PC-3 (cell line): Measurements from ENCODE around the gene ATP1B2. TPM values are rescaled to one million over a fixed set of nuclear protein-coding genes. Genes with fewer than 3 reads are reported as not detected.

ENCODE experiments used
- ATAC-seq: fragments of 200-7000 bp; cut with Tn5 transposase; 2 replicates; pipeline ENCODE4 v1.9.1; 2020; ENCODE audit warnings: mild to moderate bottlenecking, moderate library complexity
- BruUV-seq: library from RNA; stranded (reverse); fragments of 400-500 nt; replicated peaks from 2 replicates; lab custom pipeline; 2021; lab: Mats Ljungman, UMichigan
- CTCF ChIA-PET: fragments of 300-600 bp; sonication (Branson Sonifier 250); formaldehyde crosslinking; loops from one replicate; lab custom pipeline; 2022; ENCODE audit warnings: antibody characterized with exemption; lab: Charles Lee
- POLR2A ChIA-PET: fragments of 300-600 bp; sonication (Branson Sonifier 250); formaldehyde crosslinking; loops from one replicate; lab custom pipeline; 2022; ENCODE audit warnings: antibody characterized with exemption; ENCODE audit not compliant: unreplicated experiment; lab: Charles Lee
- DNase-seq: peaks from one replicate; pipeline ENCODE4 v3.0.0-alpha.2; 2015
- H2AFZ ChIP-seq: fragments of 300-600 bp; sonication (generic); 2 replicates; pipeline ENCODE4 v1.6.0; 2016; ENCODE audit warnings: antibody characterized with exemption, low read length
- H3F3A ChIP-seq: fragments of 300-600 bp; sonication (generic); one replicate; pipeline ENCODE4 v1.6.0; 2017; ENCODE audit warnings: antibody characterized with exemption, low read length, control low read depth, mild to moderate bottlenecking; ENCODE audit not compliant: unreplicated experiment
- H3K27ac ChIP-seq: fragments of 300-600 bp; sonication (generic); 2 replicates; pipeline ENCODE4 v1.5.1; 2016; ENCODE audit warnings: mild to moderate bottlenecking, low read length
- H3K27me3 ChIP-seq: fragments of 300-600 bp; sonication (generic); 2 replicates; pipeline ENCODE4 v1.6.1; 2016; ENCODE audit warnings: low read length, mixed read lengths
- H3K36me3 ChIP-seq: fragments of 300-600 bp; sonication (generic); 2 replicates; pipeline ENCODE4 v1.6.1; 2016; ENCODE audit warnings: low read depth, mixed run types, low read length, mixed read lengths
- H3K4me1 ChIP-seq: fragments of 300-600 bp; sonication (generic); 2 replicates; pipeline ENCODE4 v1.5.1; 2016; ENCODE audit warnings: low read length; ENCODE audit not compliant: insufficient read depth
- H3K4me2 ChIP-seq: fragments of 300-600 bp; sonication (generic); 2 replicates; pipeline ENCODE4 v1.6.0; 2016; ENCODE audit warnings: low read length
- H3K4me3 ChIP-seq: fragments of 300-600 bp; sonication (generic); 2 replicates; pipeline ENCODE4 v1.5.1; 2016; ENCODE audit warnings: mild to moderate bottlenecking, low read length, mixed read lengths
- H3K79me2 ChIP-seq: fragments of 300-600 bp; sonication (generic); 2 replicates; pipeline ENCODE4 v1.6.1; 2017; ENCODE audit warnings: low read length, mixed read lengths
- H3K9ac ChIP-seq: fragments of 300-600 bp; sonication (generic); 2 replicates; pipeline ENCODE4 v1.6.0; 2016; ENCODE audit warnings: mild to moderate bottlenecking, low read length
- H3K9me2 ChIP-seq: fragments of 300-600 bp; sonication (generic); replicated peaks from 2 replicates; pipeline ENCODE4 v1.6.1; 2016; ENCODE audit warnings: mixed run types, low read length, mixed read lengths
- H3K9me3 ChIP-seq: fragments of 300-600 bp; sonication (generic); 2 replicates; pipeline ENCODE4 v1.6.1; 2016; ENCODE audit warnings: low read length, mixed read lengths
- H4K20me1 ChIP-seq: fragments of 300-600 bp; sonication (generic); 2 replicates; pipeline ENCODE4 v1.6.1; 2016; ENCODE audit warnings: low read length, mixed read lengths
- CTCF ChIP-seq: fragments of 300-600 bp; sonication (generic); conservative IDR thresholded peaks from 2 replicates; pipeline ENCODE4 v1.5.1; 2017; ENCODE audit warnings: antibody characterized with exemption, low read depth, mild to moderate bottlenecking, low read length
- EZH2 ChIP-seq: fragments of 300-600 bp; sonication (generic); IDR thresholded peaks from one replicate; pipeline ENCODE4 v1.6.1; 2017; ENCODE audit warnings: antibody characterized with exemption, mild to moderate bottlenecking, low read length; ENCODE audit not compliant: unreplicated experiment
- EZH2phosphoT487 ChIP-seq: fragments of 300-600 bp; sonication (generic); IDR thresholded peaks from 2 replicates; pipeline ENCODE4 v1.6.1; 2018; ENCODE audit warnings: mild to moderate bottlenecking, antibody characterized with exemption, low read length, borderline replicate concordance
- intact Hi-C: fragments of 100-400 bp; cut with micrococcal nuclease; formaldehyde crosslinking; loops from 2 replicates; pipeline ENCODE4 v1.9.0; 2023
- total RNA-seq: library from RNA; depleted of rRNA; stranded (reverse); fragments of >200 nt; gene quantifications from 2 replicates; pipeline ENCODE4 v1.2.3, GENCODE V29; 2014

The ATP1B2 gene
- total RNA-seq, 1 experiment from 2014 or later, result not detected

DNA sequence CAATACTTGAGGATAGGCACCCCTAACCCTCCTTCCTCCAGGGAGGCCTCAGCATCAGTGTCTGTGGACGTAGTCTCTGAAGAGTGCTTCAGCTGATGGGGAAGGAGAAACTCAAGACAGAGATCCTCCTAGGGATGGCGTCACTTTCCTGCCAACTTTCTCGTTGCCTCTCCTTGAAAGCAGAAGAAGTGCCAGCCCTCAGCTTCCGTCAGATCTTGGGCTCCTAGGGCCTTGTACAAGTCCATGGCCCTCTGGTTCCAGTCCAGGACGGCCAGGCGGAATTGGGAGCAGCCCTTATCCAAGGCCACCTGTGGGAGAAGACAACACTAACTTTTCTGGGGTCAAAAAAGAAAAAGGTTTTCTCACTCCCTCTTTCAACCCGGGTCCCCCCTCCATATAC is 24.4 kb upstream of the ATP1B2 start:
- no peaks in the 10 kb centered on the region for H3K27me3 ChIP-seq
- POLR2A ChIA-PET, result interaction anchor here (0.5 kb wide), 1 partner anchor 11 kb away, joined by 4 read pairs; no protein-coding TSS in a partner anchor
- H3K4me3 ChIP-seq, result peak overlapping the region; percentile 91; the same call in 1 of the 2 replicates
- H3K9me2 ChIP-seq, result no peaks in the 10 kb centered on the region
- H3K4me2 ChIP-seq, result peak overlapping the region; percentile 86; the same call in 1 of the 2 replicates
- H3K4me1 ChIP-seq, result no peaks in the 10 kb centered on the region
- CTCF ChIA-PET, result no interaction called here
- no TSS peak for BruUV-seq
- ATAC-seq (no peak), DNase-seq (no peak)
- no peaks in the 10 kb centered on the region for H3F3A ChIP-seq
- H3K79me2 ChIP-seq, result peaks cover 13% of the 10 kb centered on the region
- no peak overlapping the region for H3K27ac ChIP-seq
- no peak overlapping the region for H2AFZ ChIP-seq
- H4K20me1 ChIP-seq, result no peaks in the 10 kb centered on the region
- H3K9me3 ChIP-seq, result no peaks in the 10 kb centered on the region
- intact Hi-C loops, result no loop called here
- no peak overlapping the region for H3K9ac ChIP-seq
- TF ChIP-seq EZH2phosphoT487 (no peak), EZH2 (no peak), CTCF (no peak)
- no peaks in the 10 kb centered on the region for H3K36me3 ChIP-seq

DNA sequence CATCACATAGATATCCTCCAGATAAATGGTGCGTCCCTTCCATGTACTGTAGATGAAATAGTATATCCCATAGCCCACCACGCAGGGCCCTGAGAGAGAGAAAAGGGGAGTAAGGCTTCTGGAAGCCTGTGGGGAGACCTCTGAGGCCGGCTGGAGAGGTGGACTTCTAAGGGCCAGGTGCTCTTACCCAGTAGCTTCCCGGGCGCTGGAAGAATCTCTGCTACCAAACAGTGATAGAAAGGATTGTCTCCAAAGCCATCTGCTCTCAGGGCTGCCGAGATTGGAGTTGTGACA is 23.8 kb upstream of the ATP1B2 start:
- H3K4me2 ChIP-seq, result peak overlapping the region; percentile 86
- H3K9ac ChIP-seq, result peak overlapping the region; percentile 84
- H3K4me3 ChIP-seq, result peak overlapping the region; percentile 91
- H3K4me1 ChIP-seq, result no peaks in the 10 kb centered on the region
- H2AFZ ChIP-seq, result peak overlapping the region; percentile 87
- TF ChIP-seq CTCF (no peak), EZH2 (no peak), EZH2phosphoT487 (no peak)
- H3F3A ChIP-seq, result no peaks in the 10 kb centered on the region
- no peak; the same call in 1 of the 2 replicates for ATAC-seq
- ChIA-PET POLR2A (interaction anchor here (0.5 kb wide), 1 partner anchor 12 kb away, joined by 4 read pairs; no protein-coding TSS in a partner anchor), CTCF (interaction anchor here (1.1 kb wide), 1 partner anchor 60 kb away, joined by 3 read pairs; the partner anchor contains the start of gene TP53)
- TSS peak; percentile 80 for BruUV-seq
- no peaks in the 10 kb centered on the region for H3K9me3 ChIP-seq
- no peak overlapping the region for H3K27ac ChIP-seq
- DNase-seq, result no peak
- H3K79me2 ChIP-seq, result peaks cover 13% of the 10 kb centered on the region
- intact Hi-C loops, result no loop called here
- H3K27me3 ChIP-seq, result no peaks in the 10 kb centered on the region
- H3K9me2 ChIP-seq, result no peaks in the 10 kb centered on the region
- no peaks in the 10 kb centered on the region for H3K36me3 ChIP-seq
- no peaks in the 10 kb centered on the region for H4K20me1 ChIP-seq
